Ramos (cell line): ENCODE data around the gene VARS2.
"Not testable (repeated sequence)": the region's sequence is repeated elsewhere in the genome, so short reads cannot be mapped to it uniquely, and the experiment has no call there.

ENCODE experiments used
- in situ Hi-C: fragments of 300-500 bp; cut with MboI; formaldehyde crosslinking; loops from one replicate; pipeline ENCODE4 v1.14.3; 2022; ENCODE audit warnings: low sequenced_read_pairs; ENCODE audit not compliant: unreplicated experiment

VARS2 gene

DNA sequence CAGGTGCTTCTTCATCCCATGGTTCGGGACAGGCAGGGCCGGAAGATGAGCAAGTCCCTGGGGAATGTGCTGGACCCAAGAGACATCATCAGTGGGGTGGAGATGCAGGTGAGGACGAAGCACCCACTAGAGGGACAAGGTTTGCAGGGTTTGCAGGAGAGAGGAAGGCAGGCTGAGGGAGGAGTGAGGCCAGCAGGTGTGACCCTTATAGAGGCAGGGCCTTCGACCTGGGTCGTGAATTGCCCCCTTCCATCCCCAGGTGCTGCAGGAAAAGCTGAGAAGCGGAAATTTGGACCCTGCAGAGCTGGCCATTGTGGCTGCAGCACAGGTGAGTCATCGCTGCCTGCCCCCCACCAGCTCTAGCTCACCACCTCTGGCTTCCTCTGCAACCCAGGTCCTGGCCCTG is 8.4 kb downstream of the VARS2 start:
- in situ Hi-C loops, result no loop called here

DNA sequence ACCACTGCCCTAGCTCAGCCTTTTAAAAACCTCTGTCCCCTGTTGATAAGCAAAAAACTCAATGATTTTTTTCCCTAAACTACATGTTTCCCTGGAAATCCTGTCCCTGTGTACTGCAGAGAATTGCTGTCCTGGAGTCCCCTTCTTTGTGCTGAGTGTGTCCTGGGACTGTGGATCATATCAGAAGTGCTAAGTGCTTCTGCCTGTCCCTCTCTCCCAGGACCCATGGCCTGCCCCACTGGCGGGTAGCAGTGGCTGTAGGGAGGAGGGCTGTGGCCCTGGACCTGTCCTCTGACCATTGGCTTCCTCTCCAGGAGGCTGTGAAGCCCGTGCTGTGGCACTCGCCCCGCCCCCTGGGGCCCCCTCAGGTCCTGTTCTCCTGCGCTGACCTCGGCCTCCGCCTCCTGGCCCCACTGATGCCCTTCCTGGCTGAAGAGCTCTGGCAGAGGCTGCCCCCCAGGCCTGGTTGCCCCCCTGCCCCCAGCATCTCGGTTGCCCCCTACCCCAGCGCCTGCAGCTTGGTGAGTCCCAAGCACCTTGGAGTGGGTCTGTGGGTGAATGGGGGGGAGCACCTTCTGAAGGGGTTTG is 10.1 kb downstream of the VARS2 start:
- in situ Hi-C loops, result not testable (repeated sequence)

DNA sequence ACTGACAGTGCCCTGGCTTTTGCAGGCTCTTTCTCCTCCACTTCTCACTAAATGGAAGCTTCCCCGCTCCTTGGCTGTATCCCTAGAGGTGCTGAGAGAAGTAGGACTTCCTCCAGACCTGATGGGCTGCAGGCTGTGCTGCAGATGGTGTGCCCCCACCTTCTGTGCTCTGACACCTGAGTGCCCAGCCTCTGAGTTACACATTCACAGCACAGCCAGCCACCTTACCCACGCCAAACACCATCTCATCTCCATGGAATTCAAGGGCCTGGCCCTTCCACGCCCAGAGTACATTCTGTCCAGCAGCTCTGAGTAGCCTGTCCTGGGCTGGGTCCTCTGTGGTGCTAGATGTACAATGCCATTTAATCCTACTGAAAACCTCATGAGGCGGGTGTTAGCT is 12.6 kb downstream of the VARS2 start:
- in situ Hi-C loops, result no loop called here

DNA sequence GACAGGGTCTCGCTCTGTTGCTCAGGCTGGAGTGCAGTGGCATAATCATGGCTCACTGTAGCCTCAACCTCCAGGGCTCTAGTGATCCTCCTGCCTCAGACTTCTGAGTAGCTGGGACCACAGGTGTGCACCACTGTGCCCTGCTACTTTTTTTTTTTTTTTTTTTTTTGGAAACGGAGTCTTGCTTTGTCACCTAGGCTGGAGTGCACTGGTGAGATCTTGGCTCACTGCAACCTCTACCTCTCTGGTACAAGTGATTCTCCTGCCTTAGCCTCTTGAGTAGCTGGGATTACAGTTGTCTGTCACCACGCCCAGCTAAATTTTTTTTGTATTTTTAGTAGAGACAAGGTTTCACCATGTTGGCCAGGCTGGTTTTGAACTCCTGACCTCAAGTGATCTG is 13.0 kb downstream of the VARS2 start:
- in situ Hi-C loops, result not testable (repeated sequence)

DNA sequence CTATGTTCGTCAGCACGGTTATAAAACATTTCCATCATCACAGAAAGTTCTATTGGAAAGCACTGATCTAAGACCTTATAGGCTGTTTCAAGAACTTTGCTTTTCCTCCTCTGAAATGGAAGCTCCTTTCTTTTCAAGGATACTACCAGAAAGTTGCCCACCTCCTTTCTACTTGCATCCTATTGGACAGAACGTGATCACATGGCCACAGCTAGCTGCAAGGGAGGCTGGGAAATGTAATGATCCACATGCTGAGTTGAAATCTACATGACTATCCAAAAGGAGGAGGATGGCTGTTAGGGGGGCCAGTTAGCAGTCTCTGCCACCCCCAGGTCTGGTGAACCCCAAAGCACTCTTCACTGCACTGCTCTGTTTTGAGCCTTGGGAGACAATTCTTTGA is 14.6 kb downstream of the VARS2 start:
- in situ Hi-C loops, result no loop called here

- in situ Hi-C loops, result no loop called here
Observed at GRCh38 chr6:30930506-30930905, 16.5 kb downstream of the VARS2 start.

- in situ Hi-C loops, result no loop called here
Observed at GRCh38 chr6:30931272-30931671, 17.2 kb downstream of the VARS2 start.

DNA sequence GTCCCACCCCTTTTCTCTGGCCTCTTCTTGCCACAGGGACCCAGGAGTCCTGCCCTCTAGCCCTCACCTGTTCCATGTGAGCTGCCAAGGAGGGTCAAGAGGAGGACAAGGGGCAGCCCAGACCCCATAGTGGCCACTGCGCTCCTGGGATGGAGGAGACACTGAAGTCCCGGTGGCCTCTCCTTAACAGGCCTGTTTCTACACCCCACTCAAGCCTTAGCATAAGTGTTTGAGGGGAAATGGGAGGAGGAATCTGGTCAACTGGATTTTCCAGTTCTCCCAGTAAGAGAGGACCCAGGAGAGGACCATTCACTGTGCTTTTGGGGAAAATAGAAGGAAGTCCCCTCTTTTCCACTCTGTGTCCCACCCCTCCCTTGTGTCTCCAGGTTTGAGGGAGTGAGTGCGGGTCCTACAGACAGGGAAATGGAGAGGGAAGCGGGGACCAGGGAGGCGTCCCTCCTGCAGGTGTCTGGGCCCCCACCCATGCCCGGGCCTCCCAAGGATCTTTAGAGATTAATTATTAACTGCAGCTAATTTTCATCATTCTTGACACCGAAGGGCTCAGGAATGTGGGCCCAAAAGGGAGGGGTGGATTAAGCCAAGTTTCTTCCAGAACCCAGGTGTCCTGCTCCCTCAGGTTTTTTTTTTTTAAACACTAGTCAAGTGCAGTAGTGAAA is 18.1 kb downstream of the VARS2 start, which contains the start of gene SFTA2:
TSS of gene SFTA2 (minus strand) at position 202 of the 677 bp plus-strand sequence. CDS start at position 128, 74 bp downstream.
- in situ Hi-C loops, result no loop called here

DNA sequence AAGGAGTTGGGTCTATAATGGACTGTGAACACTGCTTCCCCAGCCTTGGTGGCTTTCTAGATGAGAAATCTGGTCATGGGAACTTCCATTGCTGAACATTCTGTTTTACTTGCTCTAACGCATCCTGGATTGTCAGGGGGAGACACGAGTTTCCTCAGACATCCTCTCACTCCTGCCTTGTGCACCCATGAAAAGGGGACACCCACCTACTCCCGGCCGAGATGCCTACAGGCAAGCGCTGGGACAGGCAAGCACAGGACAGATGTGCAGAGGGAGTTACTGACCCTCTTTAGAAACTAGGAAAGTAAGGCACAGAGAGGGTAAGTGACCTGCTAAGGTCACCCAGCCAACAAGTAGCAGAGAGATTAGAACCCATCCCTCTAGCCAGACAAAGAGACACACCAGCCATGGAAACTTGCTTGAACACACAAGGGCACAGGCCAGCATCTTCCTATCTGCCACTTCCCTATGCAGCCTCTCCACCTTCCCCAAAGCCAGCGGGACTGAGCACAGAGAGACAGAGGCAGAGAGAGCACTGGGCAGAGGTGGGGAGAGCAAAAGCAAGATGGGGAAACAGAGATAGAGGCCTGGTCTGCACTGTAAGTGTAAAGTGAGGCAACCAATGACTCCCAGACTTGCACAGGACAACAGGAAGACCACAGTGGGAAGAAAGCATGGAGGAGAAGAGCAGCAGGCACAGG is 18.8 kb downstream of the VARS2 start:
- in situ Hi-C loops, result no loop called here

DNA sequence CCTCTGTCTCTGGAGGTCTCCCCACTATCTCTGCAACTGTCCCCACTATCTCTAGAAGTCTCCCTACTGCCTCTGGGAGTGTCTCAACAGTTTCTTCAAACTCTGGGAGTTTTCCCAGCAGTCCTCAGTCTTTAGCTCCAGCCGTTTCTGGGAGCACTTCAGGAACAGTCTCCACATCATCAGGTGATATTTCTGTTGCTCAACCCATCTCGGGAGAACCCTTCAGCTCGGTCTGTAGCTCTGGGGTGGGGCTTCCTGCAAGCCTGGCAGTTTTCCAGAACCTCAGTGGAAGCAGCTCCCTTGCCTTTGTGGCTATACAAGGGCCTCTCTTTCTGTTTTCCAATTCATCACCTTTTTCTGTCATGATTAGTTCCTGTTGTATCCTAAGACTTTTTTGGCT is 21.0 kb downstream of the VARS2 start:
- in situ Hi-C loops, result no loop called here

GRCh38 chr6:30937265-30937664 is 23.2 kb downstream of the VARS2 start:
- in situ Hi-C loops, result no loop called here

- in situ Hi-C loops, result no loop called here
Observed at GRCh38 chr6:30938730-30939129, 24.7 kb downstream of the VARS2 start.

DNA sequence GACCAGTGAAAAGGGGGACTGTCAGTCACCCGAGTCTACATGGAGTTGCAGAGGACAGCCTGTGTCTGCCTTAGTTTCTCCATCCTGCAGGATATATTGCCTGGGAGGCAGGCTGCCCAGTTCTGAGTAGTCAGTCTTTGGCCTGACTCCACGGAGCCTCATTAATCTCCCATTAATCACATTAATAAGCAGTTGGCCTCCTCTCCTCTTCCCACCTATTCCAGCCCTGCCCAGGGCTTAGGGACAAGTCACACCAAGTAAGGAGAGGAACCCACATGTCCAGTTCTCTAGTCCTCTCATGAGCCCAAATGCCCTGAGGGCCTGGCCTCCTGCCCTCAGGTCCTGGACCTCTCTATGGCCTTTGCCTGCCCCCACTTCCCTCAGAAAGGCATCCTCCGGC is 25.4 kb downstream of the VARS2 start:
- in situ Hi-C loops, result no loop called here

GRCh38 chr6:30940361-30940986 is 26.4 kb downstream of the VARS2 start, which contains the start of gene MUCL3:
TSS of gene MUCL3 (plus strand) at chr6:30940973. CDS start at chr6:30941000, 27 bp downstream.
- in situ Hi-C loops, result no loop called here

- in situ Hi-C loops, result no loop called here
Observed at GRCh38 chr6:30942338-30943060, 28.5 kb downstream of the VARS2 start.

DNA sequence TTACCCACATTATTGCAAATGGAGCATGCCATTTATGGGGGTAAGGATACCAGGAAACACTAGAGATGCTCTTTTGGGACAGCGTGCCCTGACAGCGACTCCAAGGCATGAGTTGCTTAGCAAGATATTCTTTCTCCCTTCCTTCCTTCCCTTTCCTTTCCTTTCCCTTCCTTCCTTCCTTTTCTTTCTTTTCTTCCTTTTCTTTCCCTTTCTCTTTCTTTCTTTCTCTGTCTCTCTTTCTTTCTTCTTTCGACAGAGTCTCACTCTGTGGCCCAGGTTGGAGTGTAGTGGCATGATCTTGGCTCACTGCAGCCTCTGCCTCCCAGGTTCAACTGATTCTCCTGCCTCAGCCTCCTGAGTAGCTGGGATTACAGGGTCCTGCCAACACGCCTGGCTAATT is 30.0 kb downstream of the VARS2 start:
- in situ Hi-C loops, result no loop called here

DNA sequence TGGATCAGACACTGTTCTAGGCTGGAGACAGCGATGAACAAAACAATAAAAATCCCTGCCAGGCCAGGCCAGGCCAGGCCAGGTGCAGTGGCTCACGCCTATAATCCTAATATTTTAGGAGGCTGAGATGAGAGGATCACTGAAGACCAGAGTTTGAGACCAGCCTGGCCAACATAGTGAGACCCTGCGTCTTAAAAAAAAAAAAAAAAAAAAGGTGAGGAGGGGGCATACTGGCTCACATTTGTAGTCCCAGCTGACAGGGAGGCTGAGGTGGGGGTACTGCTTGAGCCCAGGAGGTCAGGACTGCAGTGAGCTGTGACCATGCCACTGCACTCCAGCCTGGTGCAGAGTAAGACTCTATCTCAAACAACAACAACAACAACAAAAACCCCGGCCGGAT is 31.2 kb downstream of the VARS2 start:
- in situ Hi-C loops, result no loop called here

GRCh38 chr6:30947231-30947630 is 33.2 kb downstream of the VARS2 start:
- in situ Hi-C loops, result no loop called here

- in situ Hi-C loops, result no loop called here
Observed at GRCh38 chr6:30948811-30949210, 34.8 kb downstream of the VARS2 start.

DNA sequence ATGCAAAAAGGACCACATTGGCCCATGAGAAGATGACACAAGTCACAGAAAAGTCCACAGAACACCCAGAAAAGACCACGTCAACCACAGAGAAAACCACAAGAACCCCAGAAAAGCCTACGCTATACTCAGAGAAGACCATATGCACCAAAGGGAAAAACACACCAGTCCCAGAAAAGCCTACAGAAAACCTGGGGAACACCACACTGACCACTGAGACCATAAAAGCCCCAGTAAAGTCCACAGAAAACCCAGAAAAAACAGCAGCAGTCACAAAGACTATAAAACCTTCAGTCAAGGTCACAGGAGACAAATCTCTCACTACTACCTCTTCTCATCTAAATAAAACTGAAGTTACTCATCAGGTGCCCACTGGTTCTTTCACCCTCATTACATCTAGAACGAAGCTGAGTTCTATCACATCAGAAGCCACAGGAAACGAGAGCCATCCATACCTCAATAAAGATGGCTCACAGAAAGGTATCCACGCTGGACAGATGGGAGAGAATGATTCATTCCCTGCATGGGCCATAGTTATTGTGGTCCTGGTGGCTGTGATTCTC is 38.0 kb downstream of the VARS2 start:
- in situ Hi-C loops, result no loop called here
